ENCODE measurements around the gene LRRN2. TPM values are rescaled to one million over a fixed set of nuclear protein-coding genes. Genes with fewer than 3 reads are reported as not detected.
"Not testable (repeated sequence)": the region's sequence is repeated elsewhere in the genome, so short reads cannot be mapped to it uniquely, and the experiment has no call there.

The LRRN2 gene
- total and polyA plus RNA-seq, 5 experiments from 2014 or later, result 0.03 TPM; not detected in 4

DNA sequence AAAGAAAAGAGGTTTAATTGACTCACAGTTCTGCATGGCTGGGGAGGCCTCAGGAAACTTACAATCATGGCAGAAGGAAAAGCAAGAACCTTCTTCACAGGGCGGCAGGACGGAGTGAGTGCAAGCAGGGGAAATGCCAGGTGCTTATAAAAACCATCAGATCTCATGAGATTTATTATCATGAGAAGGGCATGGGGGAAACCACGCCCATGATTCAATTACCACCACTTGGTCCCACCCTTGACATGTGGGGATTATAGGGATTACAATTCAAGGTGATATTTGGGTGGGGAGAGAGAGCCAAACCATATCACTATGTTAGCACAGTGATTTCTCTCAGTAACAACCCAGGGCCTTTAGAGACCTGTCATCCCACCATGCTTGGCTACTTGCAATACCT is 39.9 kb downstream of the LRRN2 start:
- Mint-ChIP-seq H3K27me3 (peaks cover 0 to 17% (median 6%) of the 10 kb centered on the region in 5 donors), H3K4me1 (no peaks in the 10 kb centered on the region), H3K4me3 (no peak overlapping the region), H3K36me3 (no peaks in the 10 kb centered on the region), H3K9me3 (no peaks in the 10 kb centered on the region), H3K27ac (peak overlapping the region in 1 of 10 donors; percentile 48)
- ATAC-seq (no peak), DNase-seq (no peak)
- POLR2A ChIA-PET, result no interaction called here

DNA sequence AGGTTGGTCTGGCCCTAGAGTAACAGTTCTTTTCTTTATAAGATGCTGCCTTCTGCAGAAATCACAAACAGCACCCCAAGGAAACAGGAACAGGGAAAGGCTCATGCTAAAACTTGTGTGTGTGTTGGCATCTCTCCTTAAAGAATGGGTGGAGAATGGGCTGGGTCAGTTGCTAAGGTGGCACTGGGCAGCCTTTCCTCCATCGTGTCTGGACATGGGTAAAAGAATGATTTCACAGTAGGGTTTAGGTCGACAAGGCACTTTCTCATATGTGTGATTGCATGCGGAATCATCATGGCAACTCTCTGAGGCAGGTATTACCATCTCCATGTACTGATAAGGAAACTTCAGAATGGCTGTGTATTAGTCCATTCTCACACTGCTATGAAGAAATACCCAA is 40.3 kb downstream of the LRRN2 start:
- Mint-ChIP-seq H3K27me3 (peaks cover 0 to 17% (median 5%) of the 10 kb centered on the region in 5 donors), H3K9me3 (peaks cover 0 to 3% (median 0%) of the 10 kb centered on the region in 9 donors), H3K36me3 (no peaks in the 10 kb centered on the region), H3K27ac (peak overlapping the region in 1 of 10 donors; percentile 48), H3K4me3 (no peak overlapping the region), H3K4me1 (no peaks in the 10 kb centered on the region)
- no peak for DNase-seq
- ATAC-seq, result no peak
- POLR2A ChIA-PET, result no interaction called here

DNA sequence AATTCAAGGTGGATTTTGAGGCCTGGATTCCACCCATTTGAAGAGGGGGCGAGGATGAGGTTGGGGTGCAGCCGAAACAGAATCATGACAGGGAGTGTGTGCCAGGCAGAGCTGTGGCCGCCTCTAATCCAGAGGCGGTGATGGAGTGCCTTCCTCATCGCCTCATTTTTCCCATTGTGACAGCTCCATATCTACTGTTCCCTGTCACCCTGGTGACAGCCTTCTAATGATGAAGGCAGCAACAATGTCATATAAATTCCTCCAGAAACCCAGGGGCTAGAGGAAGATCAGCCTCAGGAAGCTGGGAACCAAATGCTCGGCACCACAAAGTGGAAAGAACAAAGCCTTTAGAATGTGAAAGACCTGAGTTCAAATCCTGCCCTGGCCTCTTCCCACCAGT is 42.0 kb downstream of the LRRN2 start:
- Mint-ChIP-seq H3K4me3 (no peak overlapping the region), H3K27ac (no peak overlapping the region), H3K9me3 (peaks cover 0 to 3% (median 0%) of the 10 kb centered on the region in 9 donors), H3K27me3 (peaks cover 0 to 17% (median 3%) of the 10 kb centered on the region in 5 donors), H3K4me1 (no peaks in the 10 kb centered on the region), H3K36me3 (peaks cover 0 to 3% (median 0%) of the 10 kb centered on the region in 3 donors)
- POLR2A ChIA-PET, result no interaction called here
- DNase-seq (no peak), ATAC-seq (no peak)

DNA sequence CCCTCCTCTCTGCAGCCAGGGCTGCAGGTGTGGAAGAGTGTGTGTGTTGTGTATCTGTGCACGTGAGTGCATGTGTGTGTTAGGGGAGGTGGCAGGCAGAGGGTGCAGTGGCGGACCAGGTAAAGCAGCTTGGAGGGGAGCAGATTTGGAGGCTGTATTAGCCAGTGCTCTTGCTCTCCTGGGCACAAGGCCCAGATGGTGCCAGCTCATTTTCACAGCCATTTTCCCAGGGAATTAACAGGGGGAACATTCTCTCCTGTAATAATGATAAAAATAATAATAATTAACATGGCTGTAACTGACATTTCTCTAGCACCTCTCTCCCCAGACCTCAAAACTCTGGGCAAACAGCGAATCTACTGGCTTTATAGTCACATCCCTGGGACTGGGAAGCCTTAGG is 43.6 kb downstream of the LRRN2 start:
- Mint-ChIP-seq H3K36me3 (peaks cover 0 to 3% (median 0%) of the 10 kb centered on the region in 3 donors), H3K9me3 (peaks cover 0 to 3% (median 0%) of the 10 kb centered on the region in 9 donors), H3K4me3 (no peak overlapping the region), H3K4me1 (no peaks in the 10 kb centered on the region), H3K27me3 (peaks cover 0 to 17% (median 5%) of the 10 kb centered on the region in 5 donors), H3K27ac (peak overlapping the region in 1 of 10 donors; percentile 73)
- DNase-seq (no peak), ATAC-seq (no peak)
- POLR2A ChIA-PET, result no interaction called here

DNA sequence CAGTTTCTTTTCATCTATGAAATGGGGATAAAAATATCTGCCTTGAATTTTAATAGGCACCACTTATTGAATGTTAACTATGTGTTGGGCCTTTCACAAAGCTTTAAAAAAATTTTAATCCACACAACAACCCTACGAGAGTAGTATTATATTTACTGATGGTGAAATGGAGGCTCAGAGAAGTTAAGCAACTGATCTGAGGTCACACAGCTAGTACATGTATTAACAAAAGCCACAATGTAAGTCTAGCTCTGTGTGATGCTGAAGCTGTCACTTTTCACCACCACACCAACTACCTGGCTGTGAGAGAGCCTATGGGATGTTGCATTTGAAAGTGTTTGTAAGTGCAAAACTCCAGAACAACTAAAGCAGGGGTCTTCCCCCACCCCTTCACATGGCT is 44.1 kb downstream of the LRRN2 start:
- H3K9me3 Mint-ChIP-seq, result peaks cover 0 to 3% (median 0%) of the 10 kb centered on the region in 9 donors
- no peak overlapping the region for H3K4me3 Mint-ChIP-seq
- H3K4me1 Mint-ChIP-seq, result no peaks in the 10 kb centered on the region
- peaks cover 0 to 17% (median 5%) of the 10 kb centered on the region in 5 donors for H3K27me3 Mint-ChIP-seq
- no peak for DNase-seq
- ATAC-seq, result no peak
- H3K36me3 Mint-ChIP-seq, result peaks cover 0 to 3% (median 0%) of the 10 kb centered on the region in 3 donors
- POLR2A ChIA-PET, result no interaction called here
- no peak overlapping the region for H3K27ac Mint-ChIP-seq

DNA sequence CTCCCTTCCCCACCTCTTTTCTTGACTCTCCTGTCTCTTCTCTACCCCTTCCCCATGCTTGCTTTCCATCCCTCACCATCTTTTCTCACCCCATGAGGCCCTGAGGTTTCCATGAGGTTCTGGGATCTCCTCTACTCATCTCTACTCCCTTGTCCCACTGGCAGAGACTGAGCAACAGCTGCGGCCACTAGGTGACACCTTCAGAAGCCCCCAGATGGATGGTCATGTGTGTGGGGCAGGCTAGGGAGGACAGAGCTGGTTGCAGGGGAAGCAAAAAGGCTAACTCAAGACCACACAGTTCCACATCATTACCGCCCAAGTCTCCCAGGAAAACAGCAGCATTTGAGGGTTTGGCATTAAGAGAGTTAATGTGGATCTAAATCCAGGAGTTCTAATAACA is 45.0 kb downstream of the LRRN2 start:
- peaks cover 0 to 17% (median 7%) of the 10 kb centered on the region in 5 donors for H3K27me3 Mint-ChIP-seq
- H3K9me3 Mint-ChIP-seq, result peaks cover 0 to 3% (median 0%) of the 10 kb centered on the region in 9 donors
- H3K4me1 Mint-ChIP-seq, result no peaks in the 10 kb centered on the region
- no peak overlapping the region for H3K4me3 Mint-ChIP-seq
- no peak overlapping the region for H3K27ac Mint-ChIP-seq
- peaks cover 0 to 3% (median 0%) of the 10 kb centered on the region in 3 donors for H3K36me3 Mint-ChIP-seq
- POLR2A ChIA-PET, result no interaction called here
- DNase-seq (no peak), ATAC-seq (no peak)

DNA sequence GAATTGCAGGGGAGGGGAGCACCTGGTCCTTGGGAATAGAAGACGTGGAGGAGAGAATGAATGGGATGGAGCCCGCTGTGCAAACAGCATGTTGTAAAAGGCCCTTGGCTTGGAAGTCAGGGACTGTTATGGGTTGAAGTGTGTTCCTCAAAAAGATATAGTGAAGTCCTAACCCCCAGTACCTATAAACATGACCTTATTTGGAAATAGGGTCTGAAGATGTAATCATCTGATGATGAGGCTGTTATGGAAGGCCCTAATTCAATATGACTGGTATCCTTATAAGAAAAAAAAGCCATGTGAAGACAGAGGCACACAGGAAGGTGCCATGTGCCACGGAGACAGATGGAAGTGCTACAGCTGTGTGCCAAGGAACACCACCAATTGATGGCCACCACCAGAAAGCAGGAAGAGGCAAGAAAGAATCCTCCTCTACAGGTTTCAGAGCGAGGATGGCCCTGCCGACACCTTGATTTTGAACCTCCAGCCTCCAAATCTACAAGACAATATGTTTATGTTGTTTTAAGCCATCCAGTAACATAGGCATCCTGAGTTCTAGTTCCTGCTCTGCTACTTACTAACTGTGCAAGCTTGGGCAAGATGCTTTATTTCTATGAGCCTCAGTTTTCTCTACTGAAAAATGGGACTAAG is 51.2 kb downstream of the LRRN2 start:
- no peaks in the 10 kb centered on the region for H3K4me1 Mint-ChIP-seq
- ATAC-seq, result no peak
- no peak overlapping the region for H3K27ac Mint-ChIP-seq
- H3K36me3 Mint-ChIP-seq, result no peaks in the 10 kb centered on the region
- POLR2A ChIA-PET, result no interaction called here
- H3K27me3 Mint-ChIP-seq, result peaks cover 7 to 32% (median 16%) of the 10 kb centered on the region in 5 donors
- no peak overlapping the region for H3K4me3 Mint-ChIP-seq
- DNase-seq, result no peak
- peaks cover 0 to 3% (median 0%) of the 10 kb centered on the region in 9 donors for H3K9me3 Mint-ChIP-seq

DNA sequence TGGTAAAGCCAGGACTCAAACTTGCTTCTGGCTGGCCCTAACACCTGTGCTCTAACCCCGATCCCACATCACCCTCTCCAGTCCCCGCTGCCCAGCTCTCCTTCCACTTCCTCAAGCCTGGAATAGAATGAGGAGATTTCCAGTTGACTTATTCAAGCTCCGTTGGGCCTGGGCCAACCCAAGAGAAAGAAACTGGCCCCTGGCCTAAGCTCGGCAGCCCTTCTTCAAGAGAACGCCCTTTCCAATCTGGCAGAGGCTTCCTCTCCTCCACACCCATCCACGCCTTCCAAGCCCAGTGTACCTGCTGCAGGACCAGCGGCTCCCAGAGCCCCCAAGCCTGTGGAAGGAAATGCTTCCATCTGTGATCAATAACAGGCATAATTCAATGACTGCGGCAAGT is 51.9 kb downstream of the LRRN2 start:
- Mint-ChIP-seq H3K36me3 (no peaks in the 10 kb centered on the region), H3K27ac (no peak overlapping the region), H3K27me3 (peaks cover 7 to 32% (median 16%) of the 10 kb centered on the region in 5 donors), H3K9me3 (peaks cover 0 to 3% (median 0%) of the 10 kb centered on the region in 9 donors), H3K4me3 (no peak overlapping the region), H3K4me1 (peaks cover 0 to under 1% (median 0%) of the 10 kb centered on the region in 4 donors)
- no peak for DNase-seq
- POLR2A ChIA-PET, result no interaction called here
- ATAC-seq, result no peak

DNA sequence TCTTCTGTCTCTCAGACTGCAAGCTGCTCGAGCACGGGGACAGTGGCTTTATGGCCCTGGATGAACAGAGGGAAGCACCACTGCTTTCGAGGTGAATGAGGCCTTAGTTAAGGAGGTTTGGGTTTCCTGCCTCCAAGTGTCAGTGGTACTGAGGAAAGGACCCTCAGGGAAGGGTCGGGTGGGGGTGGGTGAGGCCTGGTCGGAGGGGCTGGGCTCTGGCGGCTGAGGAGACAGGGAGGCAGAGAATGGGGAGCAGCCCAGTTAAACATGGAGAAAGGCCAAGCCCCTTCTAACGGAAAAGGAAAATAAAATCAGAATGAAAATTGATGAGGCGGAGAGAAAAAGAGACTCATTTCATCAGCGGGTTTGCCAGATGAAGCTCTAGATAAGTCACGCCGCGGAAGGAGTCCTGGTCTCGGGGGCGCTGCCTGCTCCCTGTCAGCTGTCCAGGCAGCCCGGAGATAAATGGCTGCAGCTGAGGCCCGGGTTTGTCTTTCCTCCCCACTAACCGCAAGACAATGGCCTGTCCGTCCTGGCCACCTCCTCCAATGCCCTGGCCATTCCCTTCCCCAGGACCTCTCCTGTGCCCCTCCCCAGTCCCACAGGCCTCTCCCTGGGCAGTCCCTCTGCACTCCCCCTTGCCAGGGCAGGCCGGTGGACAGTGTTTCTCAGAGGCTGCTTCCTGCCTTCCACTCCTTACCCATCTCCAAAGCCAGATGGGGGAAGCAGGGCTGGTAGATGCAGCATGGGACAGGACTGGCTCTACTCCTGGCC is 55.2 kb downstream of the LRRN2 start:
- H3K36me3 Mint-ChIP-seq, result no peaks in the 10 kb centered on the region
- H3K27me3 Mint-ChIP-seq, result peaks cover 5 to 32% (median 13%) of the 10 kb centered on the region in 5 donors
- H3K4me3 Mint-ChIP-seq, result no peak overlapping the region
- no peak for DNase-seq
- POLR2A ChIA-PET, result no interaction called here
- H3K9me3 Mint-ChIP-seq, result peaks cover 0 to 3% (median 0%) of the 10 kb centered on the region in 9 donors
- peaks cover 0 to 1% (median 0%) of the 10 kb centered on the region in 4 donors for H3K4me1 Mint-ChIP-seq
- no peak for ATAC-seq
- H3K27ac Mint-ChIP-seq, result no peak overlapping the region

DNA sequence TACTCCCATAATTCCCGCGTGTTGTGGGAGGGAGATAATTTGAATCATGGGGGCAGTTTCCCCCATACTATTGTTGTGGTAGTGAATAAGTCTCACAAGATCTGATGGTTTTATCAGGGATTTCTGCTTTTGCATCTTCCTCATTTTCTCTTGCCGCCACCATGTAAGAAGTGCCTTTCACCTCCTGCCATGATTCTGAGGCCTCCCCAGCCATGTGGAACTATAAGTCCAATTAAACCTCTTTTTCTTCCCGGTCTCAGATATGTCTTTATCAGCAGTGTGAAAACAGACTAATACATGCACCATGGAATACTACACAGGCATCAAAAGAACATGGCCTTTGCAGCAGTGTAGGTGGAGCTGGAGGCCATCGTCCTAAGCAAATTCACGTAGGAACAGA is 56.1 kb downstream of the LRRN2 start:
- H3K4me1 Mint-ChIP-seq, H3K36me3 Mint-ChIP-seq, ATAC-seq, H3K4me3 Mint-ChIP-seq, H3K9me3 Mint-ChIP-seq, POLR2A ChIA-PET, DNase-seq: not testable (repeated sequence)
- Mint-ChIP-seq H3K27me3 (peaks cover 5 to 28% (median 13%) of the 10 kb centered on the region in 5 donors), H3K27ac (peak overlapping the region in 1 of 10 donors; percentile 53)

DNA sequence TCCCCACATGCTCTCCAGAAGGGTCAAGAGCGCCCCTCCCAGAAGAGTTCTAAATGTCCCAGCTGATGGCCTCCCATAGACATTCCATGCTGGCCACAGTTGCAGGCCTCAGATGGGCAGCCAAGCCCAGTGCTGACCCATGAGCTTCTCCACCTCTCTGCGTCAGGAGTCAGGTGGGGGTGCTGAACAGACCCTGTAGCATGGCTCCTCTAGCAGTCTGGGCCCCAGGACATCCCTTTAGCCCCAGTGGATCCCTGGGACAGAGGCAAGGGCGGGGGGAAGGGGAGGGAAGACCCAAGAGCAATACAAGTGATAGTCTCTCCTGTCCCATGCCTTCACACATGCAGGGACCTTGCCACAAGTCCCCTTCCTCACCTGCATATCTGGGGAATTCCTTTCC is 56.7 kb downstream of the LRRN2 start:
- Mint-ChIP-seq H3K4me3 (no peak overlapping the region), H3K9me3 (peaks cover 0 to 3% (median 0%) of the 10 kb centered on the region in 9 donors), H3K36me3 (no peaks in the 10 kb centered on the region), H3K27ac (peak overlapping the region in 2 of 10 donors; percentile 49 to 53), H3K4me1 (peaks cover 0 to 1% (median 0%) of the 10 kb centered on the region in 4 donors), H3K27me3 (peaks cover 5 to 22% (median 11%) of the 10 kb centered on the region in 5 donors)
- ATAC-seq (no peak), DNase-seq (no peak)
- POLR2A ChIA-PET, result no interaction called here

DNA sequence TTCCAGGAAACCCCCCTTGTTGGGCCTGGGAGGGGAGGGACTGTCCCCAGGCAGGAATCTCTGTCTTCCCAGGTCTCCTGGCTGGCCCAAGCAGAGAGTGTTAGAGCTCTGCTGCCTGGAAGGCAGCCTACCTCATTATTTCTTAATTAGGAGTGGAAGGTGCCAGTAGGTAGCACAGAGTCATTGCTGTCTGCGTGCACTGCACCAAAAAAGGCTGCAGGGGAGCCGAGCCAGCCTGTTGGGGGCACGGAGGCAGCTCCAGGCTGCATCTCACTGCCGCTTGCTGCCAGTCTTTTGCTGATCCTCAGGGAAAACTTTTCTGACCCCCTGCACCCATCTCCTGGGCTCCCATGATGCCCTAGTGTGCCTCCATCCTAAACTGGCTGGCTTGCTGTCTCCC is 58.1 kb downstream of the LRRN2 start:
- H3K27me3 Mint-ChIP-seq, result peaks cover 5 to 16% (median 11%) of the 10 kb centered on the region in 5 donors
- no peaks in the 10 kb centered on the region for H3K36me3 Mint-ChIP-seq
- H3K9me3 Mint-ChIP-seq, result peaks cover 0 to 3% (median 0%) of the 10 kb centered on the region in 9 donors
- no peak overlapping the region for H3K4me3 Mint-ChIP-seq
- H3K27ac Mint-ChIP-seq, result no peak overlapping the region
- ATAC-seq (no peak), DNase-seq (no peak)
- POLR2A ChIA-PET, result no interaction called here
- H3K4me1 Mint-ChIP-seq, result peaks cover 0 to 1% (median 0%) of the 10 kb centered on the region in 4 donors

DNA sequence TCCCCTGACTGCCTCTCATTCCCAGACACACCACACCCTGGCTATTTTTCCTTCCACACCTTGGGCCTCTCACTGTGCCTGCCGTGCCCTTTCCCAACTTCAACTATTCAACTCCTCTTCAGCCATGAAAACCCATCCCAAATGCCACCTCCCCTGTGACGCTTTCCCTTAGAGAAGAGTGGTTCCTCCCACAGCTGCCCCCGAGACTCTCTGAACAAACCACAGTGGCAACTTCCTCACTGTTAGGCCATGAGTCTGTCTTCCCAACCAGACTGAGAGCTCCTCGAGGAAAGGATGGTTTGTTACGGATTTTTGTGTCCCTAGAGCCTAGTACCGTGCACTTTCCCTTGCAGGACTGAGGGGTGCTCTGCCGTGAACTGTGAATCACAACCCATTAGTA is 59.2 kb downstream of the LRRN2 start:
- no peak overlapping the region for H3K4me3 Mint-ChIP-seq
- POLR2A ChIA-PET, result no interaction called here
- peaks cover 2 to 10% (median 3%) of the 10 kb centered on the region in 5 donors for H3K27me3 Mint-ChIP-seq
- peaks cover 0 to 1% (median 0%) of the 10 kb centered on the region in 4 donors for H3K4me1 Mint-ChIP-seq
- DNase-seq, result no peak
- ATAC-seq, result no peak
- H3K36me3 Mint-ChIP-seq, result no peaks in the 10 kb centered on the region
- peak overlapping the region in 2 of 10 donors; percentile 1 to 5 for H3K27ac Mint-ChIP-seq
- H3K9me3 Mint-ChIP-seq, result peaks cover 0 to 3% (median 0%) of the 10 kb centered on the region in 9 donors
